ENCODE measurements around the gene PLD6. TPM values are rescaled to one million over a fixed set of nuclear protein-coding genes. Genes with fewer than 3 reads are reported as not detected.

Gene PLD6
- total RNA-seq, 4 donors from 2014 or later, result 3.1 to 13.7 (median 6.9) TPM

- Histone ChIP-seq H3K4me3 (no peak overlapping the region), H3K4me1 (peaks cover 0 to 5% (median 3%) of the 10 kb centered on the region in 4 donors), H3K36me3 (peaks cover 58 to 98% (median 82%) of the 10 kb centered on the region in 4 donors), H3K9me3 (no peaks in the 10 kb centered on the region), H3K27me3 (no peaks in the 10 kb centered on the region), H3K27ac (replicated peaks in 1 of 4) (no peak overlapping the region)
- TF ChIP-seq POLR2AphosphoS5 (IDR thresholded peaks at IDR 0.05) (no peak), POLR2A (IDR thresholded peaks at IDR 0.05; ENCODE audit: low read depth) (no peak), EP300 (IDR thresholded peaks at IDR 0.05) (no peak), CTCF (IDR thresholded peaks at IDR 0.05) (no peak)
- DNase-seq (ENCODE audit: extremely low spot score), result no peak
- intact Hi-C loops (cut with DNase I), result no loop called here
- 85% methylated on average over 20 of the region's 23 CpGs for WGBS
Observed at GRCh38 chr17:17165666-17166308, 40.3 kb downstream of the PLD6 start.

DNA sequence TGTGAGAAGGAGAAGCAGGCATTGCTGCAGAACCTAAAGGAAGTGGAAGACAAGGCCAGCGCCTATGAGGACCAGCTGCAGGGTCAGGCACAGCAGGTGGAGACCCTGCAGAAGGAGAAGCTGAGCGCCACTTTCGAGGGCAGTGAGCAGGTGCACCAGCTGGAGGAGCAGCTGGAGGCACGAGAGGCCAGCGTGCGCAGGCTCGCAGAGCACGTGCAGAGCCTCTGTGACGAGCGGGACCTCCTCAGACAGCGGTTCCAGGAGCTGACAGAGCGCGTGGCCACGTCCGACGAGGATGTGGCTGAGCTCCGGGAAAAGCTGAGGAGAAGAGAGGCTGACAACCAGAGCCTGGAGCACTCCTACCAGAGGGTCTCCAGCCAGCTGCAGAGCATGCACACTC lies 41.5 kb downstream of the PLD6 start:
- Histone ChIP-seq H3K27ac (replicated peaks in 1 of 4) (no peak overlapping the region), H3K36me3 (peaks cover 69 to 100% (median 92%) of the 10 kb centered on the region in 4 donors), H3K4me1 (no peaks in the 10 kb centered on the region), H3K9me3 (no peaks in the 10 kb centered on the region), H3K27me3 (no peaks in the 10 kb centered on the region), H3K4me3 (no peak overlapping the region)
- DNase-seq (ENCODE audit: extremely low spot score), result no peak
- intact Hi-C loops (cut with DNase I), result no loop called here
- 92% methylated on average over 17 of the region's 17 CpGs for WGBS
- no peak for TF ChIP-seq EP300 (IDR thresholded peaks at IDR 0.05)
- TF ChIP-seq POLR2A (IDR thresholded peaks at IDR 0.05; ENCODE audit: low read depth), result no peak
- no peak for TF ChIP-seq POLR2AphosphoS5 (IDR thresholded peaks at IDR 0.05)
- TF ChIP-seq CTCF (IDR thresholded peaks at IDR 0.05), result no peak

DNA sequence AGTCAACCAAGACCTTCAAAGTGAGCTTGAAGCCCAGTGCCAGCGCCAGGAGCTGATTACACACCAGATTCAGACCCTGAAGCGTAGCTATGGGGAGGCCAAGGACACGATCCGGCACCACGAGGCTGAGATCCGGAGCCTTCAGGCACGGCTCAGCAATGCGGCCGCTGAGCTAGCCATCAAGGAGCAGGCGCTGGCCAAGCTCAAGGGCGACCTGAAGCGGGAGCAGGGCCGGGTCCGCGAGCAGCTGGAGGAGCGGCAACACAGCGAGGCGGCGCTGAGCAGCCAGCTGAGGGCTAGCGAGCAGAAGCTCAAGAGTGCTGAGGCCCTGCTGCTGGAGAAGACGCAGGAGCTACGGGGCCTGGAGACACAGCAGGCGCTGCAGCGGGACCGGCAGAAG lies 42.0 kb downstream of the PLD6 start:
- intact Hi-C loops (cut with DNase I), result no loop called here
- Histone ChIP-seq H3K4me1 (peaks cover 0 to 1% (median 0%) of the 10 kb centered on the region in 4 donors), H3K4me3 (no peak overlapping the region), H3K9me3 (no peaks in the 10 kb centered on the region), H3K36me3 (peaks cover 73 to 100% (median 96%) of the 10 kb centered on the region in 4 donors), H3K27ac (replicated peaks in 1 of 4) (no peak overlapping the region), H3K27me3 (no peaks in the 10 kb centered on the region)
- no peak for TF ChIP-seq CTCF (IDR thresholded peaks at IDR 0.05)
- no peak for TF ChIP-seq EP300 (IDR thresholded peaks at IDR 0.05)
- no peak for TF ChIP-seq POLR2AphosphoS5 (IDR thresholded peaks at IDR 0.05)
- no peak for TF ChIP-seq POLR2A (IDR thresholded peaks at IDR 0.05; ENCODE audit: low read depth)
- DNase-seq (ENCODE audit: extremely low spot score), result no peak
- 92% methylated on average over 22 of the region's 25 CpGs for WGBS

DNA sequence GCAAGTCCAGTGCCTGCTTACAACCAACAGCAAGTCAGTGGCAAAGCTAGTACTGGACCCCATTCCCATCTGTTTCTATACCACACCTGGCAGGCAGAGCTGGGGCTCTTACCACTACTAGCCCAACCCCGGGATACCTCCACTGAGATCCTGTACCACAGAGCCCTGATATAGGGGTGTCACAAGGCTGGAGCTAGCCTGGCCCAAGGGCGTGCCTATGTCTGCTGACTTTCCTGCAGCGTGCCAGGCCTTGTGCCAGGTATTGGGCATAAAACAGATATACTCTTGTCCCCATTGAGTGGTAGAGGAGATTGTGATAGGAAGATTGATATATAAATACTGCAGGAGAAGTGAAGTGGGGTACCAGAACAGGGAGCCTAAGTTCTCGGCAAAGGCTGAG lies 44.4 kb downstream of the PLD6 start:
- H3K9me3 ChIP-seq, result no peaks in the 10 kb centered on the region
- no peak for DNase-seq (ENCODE audit: extremely low spot score)
- peaks cover 84 to 100% (median 99%) of the 10 kb centered on the region in 4 donors for H3K36me3 ChIP-seq
- 97% methylated on average over 4 of the region's 4 CpGs for WGBS
- intact Hi-C loops (cut with DNase I), result no loop called here
- H3K4me3 ChIP-seq, result no peak overlapping the region
- no peaks in the 10 kb centered on the region for H3K27me3 ChIP-seq
- peaks cover 0 to 3% (median 0%) of the 10 kb centered on the region in 4 donors for H3K4me1 ChIP-seq
- TF ChIP-seq POLR2AphosphoS5 (IDR thresholded peaks at IDR 0.05), result no peak
- no peak for TF ChIP-seq CTCF (IDR thresholded peaks at IDR 0.05)
- TF ChIP-seq POLR2A (IDR thresholded peaks at IDR 0.05; ENCODE audit: low read depth), result no peak
- no peak for TF ChIP-seq EP300 (IDR thresholded peaks at IDR 0.05)
- no peak overlapping the region for H3K27ac ChIP-seq (replicated peaks in 1 of 4)

DNA sequence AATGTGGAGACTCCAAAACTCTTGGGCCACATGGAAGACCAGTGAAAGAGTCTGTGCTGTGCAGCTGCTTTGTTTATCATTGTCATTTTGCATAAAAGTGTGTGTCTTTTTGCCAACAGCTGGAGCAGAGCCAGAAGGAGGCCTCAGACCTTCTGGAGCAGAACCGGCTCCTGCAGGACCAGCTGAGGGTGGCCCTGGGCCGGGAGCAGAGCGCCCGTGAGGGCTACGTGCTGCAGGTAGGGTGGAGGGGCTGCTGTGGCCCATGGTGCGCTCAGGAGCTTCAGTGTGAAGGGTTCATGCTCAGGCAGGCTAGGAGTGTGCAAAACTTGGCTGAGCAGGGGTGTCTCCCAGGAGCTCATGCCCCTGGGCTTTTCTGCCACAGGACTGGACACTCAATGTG lies 45.0 kb downstream of the PLD6 start:
- no peaks in the 10 kb centered on the region for H3K27me3 ChIP-seq
- H3K27ac ChIP-seq (replicated peaks in 1 of 4), result no peak overlapping the region
- TF ChIP-seq POLR2AphosphoS5 (IDR thresholded peaks at IDR 0.05) (no peak), EP300 (IDR thresholded peaks at IDR 0.05) (no peak), CTCF (IDR thresholded peaks at IDR 0.05) (no peak), POLR2A (IDR thresholded peaks at IDR 0.05; ENCODE audit: low read depth) (no peak)
- DNase-seq (ENCODE audit: extremely low spot score), result no peak
- intact Hi-C loops (cut with DNase I), result no loop called here
- peaks cover 0 to 10% (median 2%) of the 10 kb centered on the region in 4 donors for H3K4me1 ChIP-seq
- H3K9me3 ChIP-seq, result no peaks in the 10 kb centered on the region
- WGBS, result no CpG with 5 or more reads among the region's 6 CpGs
- H3K4me3 ChIP-seq, result no peak overlapping the region
- H3K36me3 ChIP-seq, result peaks cover 79 to 100% (median 99%) of the 10 kb centered on the region in 4 donors
